PC-3 (cell line): ENCODE data around the gene MAD1L1. TPM values are rescaled to one million over a fixed set of nuclear protein-coding genes. Genes with fewer than 3 reads are reported as not detected.
A peak's percentile ranks its signal among the peaks of the same experiment; 100 is the strongest.

Experiments
- ATAC-seq: fragments of 200-7000 bp; cut with Tn5 transposase; 2 replicates; pipeline ENCODE4 v1.9.1; 2020; ENCODE audit warnings: mild to moderate bottlenecking, moderate library complexity
- BruUV-seq: library from RNA; stranded (reverse); fragments of 400-500 nt; replicated peaks from 2 replicates; lab custom pipeline; 2021; lab: Mats Ljungman, UMichigan
- CTCF ChIA-PET: fragments of 300-600 bp; sonication (Branson Sonifier 250); formaldehyde crosslinking; loops from one replicate; lab custom pipeline; 2022; ENCODE audit warnings: antibody characterized with exemption; lab: Charles Lee
- POLR2A ChIA-PET: fragments of 300-600 bp; sonication (Branson Sonifier 250); formaldehyde crosslinking; loops from one replicate; lab custom pipeline; 2022; ENCODE audit warnings: antibody characterized with exemption; ENCODE audit not compliant: unreplicated experiment; lab: Charles Lee
- DNase-seq: peaks from one replicate; pipeline ENCODE4 v3.0.0-alpha.2; 2015
- H2AFZ ChIP-seq: fragments of 300-600 bp; sonication (generic); 2 replicates; pipeline ENCODE4 v1.6.0; 2016; ENCODE audit warnings: antibody characterized with exemption, low read length
- H3F3A ChIP-seq: fragments of 300-600 bp; sonication (generic); one replicate; pipeline ENCODE4 v1.6.0; 2017; ENCODE audit warnings: antibody characterized with exemption, low read length, control low read depth, mild to moderate bottlenecking; ENCODE audit not compliant: unreplicated experiment
- H3K27ac ChIP-seq: fragments of 300-600 bp; sonication (generic); 2 replicates; pipeline ENCODE4 v1.5.1; 2016; ENCODE audit warnings: mild to moderate bottlenecking, low read length
- H3K27me3 ChIP-seq: fragments of 300-600 bp; sonication (generic); 2 replicates; pipeline ENCODE4 v1.6.1; 2016; ENCODE audit warnings: low read length, mixed read lengths
- H3K36me3 ChIP-seq: fragments of 300-600 bp; sonication (generic); 2 replicates; pipeline ENCODE4 v1.6.1; 2016; ENCODE audit warnings: low read depth, mixed run types, low read length, mixed read lengths
- H3K4me1 ChIP-seq: fragments of 300-600 bp; sonication (generic); 2 replicates; pipeline ENCODE4 v1.5.1; 2016; ENCODE audit warnings: low read length; ENCODE audit not compliant: insufficient read depth
- H3K4me2 ChIP-seq: fragments of 300-600 bp; sonication (generic); 2 replicates; pipeline ENCODE4 v1.6.0; 2016; ENCODE audit warnings: low read length
- H3K4me3 ChIP-seq: fragments of 300-600 bp; sonication (generic); 2 replicates; pipeline ENCODE4 v1.5.1; 2016; ENCODE audit warnings: mild to moderate bottlenecking, low read length, mixed read lengths
- H3K79me2 ChIP-seq: fragments of 300-600 bp; sonication (generic); 2 replicates; pipeline ENCODE4 v1.6.1; 2017; ENCODE audit warnings: low read length, mixed read lengths
- H3K9ac ChIP-seq: fragments of 300-600 bp; sonication (generic); 2 replicates; pipeline ENCODE4 v1.6.0; 2016; ENCODE audit warnings: mild to moderate bottlenecking, low read length
- H3K9me2 ChIP-seq: fragments of 300-600 bp; sonication (generic); replicated peaks from 2 replicates; pipeline ENCODE4 v1.6.1; 2016; ENCODE audit warnings: mixed run types, low read length, mixed read lengths
- H3K9me3 ChIP-seq: fragments of 300-600 bp; sonication (generic); 2 replicates; pipeline ENCODE4 v1.6.1; 2016; ENCODE audit warnings: low read length, mixed read lengths
- H4K20me1 ChIP-seq: fragments of 300-600 bp; sonication (generic); 2 replicates; pipeline ENCODE4 v1.6.1; 2016; ENCODE audit warnings: low read length, mixed read lengths
- CTCF ChIP-seq: fragments of 300-600 bp; sonication (generic); conservative IDR thresholded peaks from 2 replicates; pipeline ENCODE4 v1.5.1; 2017; ENCODE audit warnings: antibody characterized with exemption, low read depth, mild to moderate bottlenecking, low read length
- EZH2 ChIP-seq: fragments of 300-600 bp; sonication (generic); IDR thresholded peaks from one replicate; pipeline ENCODE4 v1.6.1; 2017; ENCODE audit warnings: antibody characterized with exemption, mild to moderate bottlenecking, low read length; ENCODE audit not compliant: unreplicated experiment
- EZH2phosphoT487 ChIP-seq: fragments of 300-600 bp; sonication (generic); IDR thresholded peaks from 2 replicates; pipeline ENCODE4 v1.6.1; 2018; ENCODE audit warnings: mild to moderate bottlenecking, antibody characterized with exemption, low read length, borderline replicate concordance
- intact Hi-C: fragments of 100-400 bp; cut with micrococcal nuclease; formaldehyde crosslinking; loops from 2 replicates; pipeline ENCODE4 v1.9.0; 2023
- total RNA-seq: library from RNA; depleted of rRNA; stranded (reverse); fragments of >200 nt; gene quantifications from 2 replicates; pipeline ENCODE4 v1.2.3, GENCODE V29; 2014

Gene MAD1L1
- total RNA-seq, 1 experiment from 2014 or later: 88.4 TPM

DNA sequence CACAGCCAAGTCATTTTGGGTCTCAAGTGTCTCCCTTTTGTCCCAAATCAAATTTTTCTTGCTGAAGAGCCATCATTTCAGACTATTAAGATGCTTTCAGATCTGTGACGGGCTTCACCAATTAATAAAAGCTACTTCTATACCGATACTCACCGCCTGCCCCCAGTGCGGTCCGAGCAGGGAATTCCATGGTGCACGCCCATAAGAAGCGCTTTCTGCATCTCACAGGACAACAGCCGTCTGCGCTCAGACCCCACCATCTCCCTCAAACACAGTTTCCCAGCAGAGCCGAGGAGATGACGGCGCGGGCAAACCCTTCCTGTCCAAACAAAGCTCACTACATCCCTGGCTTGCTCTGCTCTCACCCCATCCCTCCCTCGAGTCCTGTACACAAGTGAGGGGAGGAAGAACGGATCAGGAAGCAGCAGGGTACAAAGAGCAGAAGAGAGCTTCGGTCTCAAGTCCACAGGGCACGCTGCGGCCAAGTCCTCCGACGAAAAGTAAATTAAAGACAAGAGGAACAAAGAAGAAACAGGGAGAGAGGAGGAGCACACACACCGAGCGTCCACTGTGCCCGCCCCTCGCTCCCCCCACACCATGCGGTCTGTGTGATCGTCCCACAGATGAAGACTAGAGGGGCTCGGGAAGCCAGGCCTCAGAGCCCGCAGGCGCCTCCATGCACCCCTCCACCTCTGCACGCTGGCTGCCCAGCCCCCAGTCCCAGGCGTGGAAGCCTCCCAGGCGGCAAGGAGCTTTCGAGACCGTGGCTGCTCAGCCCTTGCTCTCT is 121.9 kb downstream of the MAD1L1 start:
- DNase-seq: no peak

DNA sequence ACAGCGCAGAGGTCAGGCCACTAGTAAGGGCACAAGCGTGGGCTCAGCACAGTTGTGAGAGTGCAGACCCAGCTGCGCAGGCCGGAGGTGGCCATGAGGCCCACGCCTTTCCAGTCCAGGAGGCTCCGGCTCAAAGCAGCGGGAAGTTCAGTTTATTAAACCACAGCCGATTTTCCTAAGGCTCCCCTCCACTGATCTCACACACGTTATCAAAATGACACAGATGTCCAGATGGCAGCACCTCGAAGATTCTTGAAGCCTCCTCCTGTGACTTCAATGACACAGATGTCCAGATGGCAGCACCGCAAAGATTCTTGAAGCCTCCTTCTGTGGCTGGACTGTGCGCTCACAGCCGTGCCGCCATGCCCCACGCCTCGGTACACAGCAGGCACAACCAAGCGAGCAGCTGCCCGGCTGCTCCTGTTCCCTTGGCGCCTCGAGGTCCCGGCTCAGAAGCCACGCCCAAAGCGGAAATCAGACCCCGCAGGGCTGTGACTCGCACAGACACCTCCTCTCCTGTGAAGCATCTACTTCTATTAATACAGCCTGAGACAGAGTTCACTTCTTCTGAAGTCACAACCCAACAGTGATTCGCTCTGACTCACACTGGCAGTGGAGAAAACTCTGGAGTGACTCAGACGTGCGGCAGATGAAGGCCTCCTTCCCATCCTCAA is 122.7 kb downstream of the MAD1L1 start:
- Histone ChIP-seq H2AFZ (peak overlapping the region; percentile 63; the same call in 1 of the 2 replicates), H3K9me2 (no peaks in the 10 kb centered on the region), H3K9me3 (no peaks in the 10 kb centered on the region), H3K4me1 (peaks cover 32% of the 10 kb centered on the region), H3K4me3 (peak overlapping the region; percentile 7), H4K20me1 (no peaks in the 10 kb centered on the region), H3F3A (no peaks in the 10 kb centered on the region), H3K27ac (peak overlapping the region; percentile 76), H3K36me3 (no peaks in the 10 kb centered on the region), H3K27me3 (no peaks in the 10 kb centered on the region), H3K9ac (peak overlapping the region; percentile 58), H3K79me2 (peaks cover 9% of the 10 kb centered on the region), H3K4me2 (peak overlapping the region; percentile 62)
- TF ChIP-seq CTCF (no peak), EZH2 (no peak), EZH2phosphoT487 (no peak)
- BruUV-seq: TSS peak; percentile 79
- POLR2A ChIA-PET: no interaction called here
- DNase-seq: peak; percentile 97
- intact Hi-C loops: loop anchor here (1.0 kb wide), 1 partner anchor 47 kb away; no protein-coding TSS in a partner anchor
- ATAC-seq: peak; percentile 96
- CTCF ChIA-PET: interaction anchor here (0.6 kb wide), 1 partner anchor 50 kb away, joined by 4 read pairs; no protein-coding TSS in a partner anchor

More for the DNA sequence above, 121.9 kb downstream of the MAD1L1 start:
- Histone ChIP-seq H3F3A (no peaks in the 10 kb centered on the region), H3K9me3 (no peaks in the 10 kb centered on the region), H4K20me1 (no peaks in the 10 kb centered on the region), H3K4me1 (peaks cover 36% of the 10 kb centered on the region), H3K79me2 (peaks cover 9% of the 10 kb centered on the region), H3K9ac (no peak overlapping the region), H2AFZ (no peak overlapping the region), H3K27me3 (no peaks in the 10 kb centered on the region), H3K27ac (peak overlapping the region; percentile 55), H3K36me3 (no peaks in the 10 kb centered on the region), H3K4me3 (no peak overlapping the region), H3K9me2 (no peaks in the 10 kb centered on the region), H3K4me2 (peak overlapping the region; percentile 29)
- TF ChIP-seq EZH2 (no peak), CTCF (no peak), EZH2phosphoT487 (no peak)
- POLR2A ChIA-PET: no interaction called here
- intact Hi-C loops: loop anchor here (1.0 kb wide), 1 partner anchor 46 kb away; no protein-coding TSS in a partner anchor
- no TSS peak for BruUV-seq
- ATAC-seq: no peak
- CTCF ChIA-PET: interaction anchor here (0.6 kb wide), 1 partner anchor 49 kb away, joined by 4 read pairs; no protein-coding TSS in a partner anchor
